H1 (cell line): ENCODE data around the gene PRSS23. TPM values are rescaled to one million over a fixed set of nuclear protein-coding genes. Genes with fewer than 3 reads are reported as not detected.
A peak's percentile ranks its signal among the peaks of the same experiment; 100 is the strongest.

Experiments
- CTCF ChIA-PET: fragments of 300-600 bp; sonication (Branson Sonifier 250); formaldehyde crosslinking; loops from one replicate; lab custom pipeline; 2021; ENCODE audit not compliant: partially characterized antibody; lab: Charles Lee
- POLR2A ChIA-PET: fragments of 300-600 bp; sonication (Branson Sonifier 250); formaldehyde crosslinking; loops from one replicate; lab custom pipeline; 2021; ENCODE audit warnings: inconsistent platforms; ENCODE audit not compliant: partially characterized antibody; lab: Charles Lee
- DNase-seq, 2 experiments: peaks; one replicate each; pipeline versions ENCODE4 v3.0.0 to v3.0.0-alpha.2; 2010 to 2022; ENCODE audit warnings: low spot score in 2 of 2, low read depth in 1 of 2, mixed read lengths in 1 of 2
- FAIRE-seq: peaks from 2 replicates; lab custom pipeline; 2011; peaks lifted over from hg19 to GRCh38; lab: Jason Lieb, UNC
- H2AFZ ChIP-seq: 2 replicates; pipeline ENCODE4 v1.8.1; 2012; ENCODE audit warnings: low read length, inconsistent platforms
- H2AK5ac ChIP-seq: 2 replicates; pipeline ENCODE4 v1.6.1; 2013; ENCODE audit warnings: low read depth, low read length
- H2BK120ac ChIP-seq: replicated peaks from 2 replicates; pipeline ENCODE3; 2013; ENCODE audit warnings: low read depth, low read length, inconsistent platforms
- H2BK12ac ChIP-seq: 2 replicates; pipeline ENCODE4 v1.6.1; 2013; ENCODE audit warnings: low read depth, low read length
- H2BK15ac ChIP-seq: 2 replicates; pipeline ENCODE4 v1.6.1; 2013; ENCODE audit warnings: low read length
- H2BK20ac ChIP-seq: 2 replicates; pipeline ENCODE4 v1.6.1; 2013; ENCODE audit warnings: low read length
- H2BK5ac ChIP-seq: 2 replicates; pipeline ENCODE4 v1.6.1; 2013; ENCODE audit warnings: low read depth, low read length
- H3K14ac ChIP-seq: 2 replicates; pipeline ENCODE4 v1.6.1; 2013; ENCODE audit warnings: inconsistent platforms; ENCODE audit not compliant: insufficient read length
- H3K18ac ChIP-seq: 2 replicates; pipeline ENCODE4 v1.6.1; 2013; ENCODE audit warnings: low read length; ENCODE audit errors: extremely low read depth
- H3K23ac ChIP-seq: 2 replicates; pipeline ENCODE4 v1.6.1; 2013; ENCODE audit warnings: inconsistent platforms; ENCODE audit not compliant: insufficient read length
- H3K23me2 ChIP-seq: 2 replicates; pipeline ENCODE4 v1.6.1; 2013; ENCODE audit warnings: low read depth, low read length
- H3K27ac ChIP-seq: 2 replicates; pipeline ENCODE4 v1.6.1; 2011; ENCODE audit warnings: low read depth, low read length, inconsistent platforms
- H3K27me3 ChIP-seq, 4 experiments: replicated peaks in 1 of 4; 1 replicate in 1 of 4; 2 replicates in 3 of 4; pipeline versions ENCODE4 v1.6.1 to v1.8.1; 2011 to 2013; ENCODE audit warnings: low read length in 3 of 4, mild to moderate bottlenecking in 3 of 4, inconsistent platforms in 2 of 4, mixed read lengths in 2 of 4, moderate library complexity in 1 of 4; ENCODE audit not compliant: control insufficient read depth in 3 of 4, insufficient read depth in 3 of 4; ENCODE audit errors: extremely low read depth in 1 of 4
- H3K36me3 ChIP-seq, 4 experiments: 2 replicates each; pipeline versions ENCODE4 v1.6.1 to v1.8.1; 2011 to 2013; ENCODE audit warnings: mild to moderate bottlenecking in 4 of 4, low read length in 3 of 4, moderate library complexity in 2 of 4, control low read depth in 1 of 4, inconsistent platforms in 1 of 4; ENCODE audit not compliant: insufficient read depth in 4 of 4, control insufficient read depth in 2 of 4
- H3K4ac ChIP-seq: replicated peaks from 2 replicates; pipeline ENCODE3; 2013; ENCODE audit warnings: low read length, low read depth, mixed read lengths, inconsistent platforms; ENCODE audit not compliant: insufficient read length
- H3K4me1 ChIP-seq, 4 experiments: replicated peaks in 1 of 4; 1 replicate in 1 of 4; 2 replicates in 3 of 4; pipeline versions ENCODE4 v1.6.1 to v1.8.1; 2011 to 2013; ENCODE audit warnings: low read length in 3 of 4, inconsistent platforms in 2 of 4, mixed read lengths in 1 of 4; ENCODE audit not compliant: insufficient read depth in 4 of 4, control insufficient read depth in 3 of 4
- H3K4me2 ChIP-seq, 2 experiments: 2 replicates each; pipeline versions ENCODE4 v1.6.1 to v1.8.1; 2011 to 2013; ENCODE audit warnings: low read depth in 2 of 2, low read length in 2 of 2, control low read depth in 1 of 2, inconsistent platforms in 1 of 2, mild to moderate bottlenecking in 1 of 2; ENCODE audit not compliant: insufficient read depth in 1 of 2
- H3K4me3 ChIP-seq, 4 experiments: fragments of 200-600, 300-600 bp in 1 of 4; sonication (generic), shearing (Covaris generic), sonication (Bioruptor Twin) in 1 of 4; 2 replicates each; pipeline versions ENCODE4 v1.5.1 to v1.8.1; 2011 to 2016; ENCODE audit warnings: low read length in 4 of 4, low read depth in 3 of 4, control low read depth in 2 of 4, inconsistent platforms in 2 of 4, mild to moderate bottlenecking in 2 of 4, mixed read lengths in 1 of 4, moderate library complexity in 1 of 4; ENCODE audit not compliant: insufficient read depth in 2 of 4; ENCODE audit errors: extremely low read depth in 1 of 4
- H3K56ac ChIP-seq: replicated peaks from 2 replicates; pipeline ENCODE3; 2013; ENCODE audit warnings: low read depth, mild to moderate bottlenecking, mixed read lengths, low read length, inconsistent platforms; ENCODE audit not compliant: insufficient read length
- H3K79me1 ChIP-seq: 2 replicates; pipeline ENCODE4 v1.6.1; 2013; ENCODE audit warnings: low read depth, low read length, control low read depth
- H3K79me2 ChIP-seq, 2 experiments: 2 replicates each; pipeline versions ENCODE4 v1.6.1 to v1.8.1; 2012 to 2013; ENCODE audit warnings: low read length in 2 of 2, mild to moderate bottlenecking in 2 of 2, inconsistent platforms in 1 of 2; ENCODE audit not compliant: insufficient read depth in 2 of 2, control insufficient read depth in 1 of 2
- H3K9ac ChIP-seq, 4 experiments: replicated peaks in 1 of 4; 1 replicate in 1 of 4; 2 replicates in 3 of 4; pipeline versions ENCODE4 v1.6.1 to v1.8.1; 2011 to 2013; ENCODE audit warnings: low read depth in 3 of 4, low read length in 3 of 4, control low read depth in 2 of 4, mild to moderate bottlenecking in 2 of 4, moderate library complexity in 2 of 4, inconsistent platforms in 1 of 4; ENCODE audit errors: extremely low read depth in 1 of 4
- H3K9me3 ChIP-seq, 2 experiments: 2 replicates each; pipeline versions ENCODE4 v1.6.1 to v1.8.1; 2012 to 2013; ENCODE audit warnings: mild to moderate bottlenecking in 2 of 2, moderate library complexity in 2 of 2, control low read depth in 1 of 2, inconsistent platforms in 1 of 2, low read depth in 1 of 2, low read length in 1 of 2, mixed read lengths in 1 of 2; ENCODE audit not compliant: insufficient read depth in 2 of 2
- H4K20me1 ChIP-seq, 2 experiments: replicated peaks in 1 of 2; 2 replicates each; pipeline versions ENCODE3 to v1.8.1; 2011 to 2013; ENCODE audit warnings: inconsistent platforms in 2 of 2, low read length in 2 of 2, mild to moderate bottlenecking in 1 of 2; ENCODE audit not compliant: insufficient read depth in 2 of 2, control insufficient read depth in 1 of 2
- H4K5ac ChIP-seq: 2 replicates; pipeline ENCODE4 v1.6.1; 2013; ENCODE audit warnings: low read length, low read depth, mixed read lengths, inconsistent platforms; ENCODE audit not compliant: insufficient read length
- H4K8ac ChIP-seq: 2 replicates; pipeline ENCODE4 v1.8.0; 2013; ENCODE audit warnings: mild to moderate bottlenecking, moderate library complexity, low read length, inconsistent platforms; ENCODE audit not compliant: insufficient read depth; ENCODE audit errors: extremely low read depth
- H4K91ac ChIP-seq: replicated peaks from 2 replicates; pipeline ENCODE3; 2013; ENCODE audit warnings: low read length, mixed read lengths, inconsistent platforms; ENCODE audit not compliant: insufficient read length
- BACH1 ChIP-seq: IDR thresholded peaks from 2 replicates; pipeline ENCODE4 v1.6.1; 2012; ENCODE audit warnings: low read length, improper control_type of control experiment
- HDAC6 ChIP-seq: IDR thresholded peaks from one replicate; pipeline ENCODE4 v1.7.1; 2012; ENCODE audit warnings: low read depth, mild to moderate bottlenecking, inconsistent platforms, low read length, moderate library complexity
- MAFK ChIP-seq: IDR thresholded peaks from 2 replicates; pipeline ENCODE4 v1.6.1; 2012; ENCODE audit warnings: low read depth, mild to moderate bottlenecking, improper control_type of control experiment, low read length
- WGBS, 2 experiments: shearing (Covaris generic) in 1 of 2; methylation state at CpG; one replicate each; pipeline versions ENCODE4 v1.1.6 to v1.1.7; 2013 to 2015; ENCODE audit warnings: low lambda C conversion rate in 2 of 2, mixed read lengths in 2 of 2, inconsistent platforms in 1 of 2, low coverage in 1 of 2, missing lambda C conversion rate in 1 of 2; ENCODE audit not compliant: insufficient replicate concordance in 2 of 2, insufficient coverage in 1 of 2, insufficient read length in 1 of 2; ENCODE audit errors: extremely low coverage in 1 of 2, missing lambda C conversion rate in 1 of 2; 5-methylcytosine and 5-hydroxymethylcytosine counted together
- polyA plus RNA-seq, 7 experiments: library from polyadenylated mRNA; depleted of rRNA in 3 of 7; stranded (reverse) in 5 of 7; unstranded in 2 of 7; fragments of >200 nt in 5 of 7; fragments of 200-250 nt in 2 of 7; gene quantifications; 1 replicate in 5 of 7; 2 replicates in 1 of 7; 4 replicates in 1 of 7; pipeline versions ENCODE4 v1.2.1 to v1.2.3, GENCODE V29; 2011 to 2013; ENCODE audit warnings: missing spikeins in 2 of 7, mixed read lengths in 2 of 7
- total RNA-seq: library from RNA; stranded (reverse); fragmentation: NEBNext Ultra II Directional; extraction: Animal tissue kit (Norgen Biotek cat#: 25700); gene quantifications from 2 replicates; pipeline ENCODE4 v1.2.1, GENCODE V29; 2021

Gene PRSS23
- total and polyA plus RNA-seq, 2 of the 8 experiments (the other 6 are each of a cell fraction or from before 2014, with no cell fraction given): 4.4 to 5.6 TPM

DNA sequence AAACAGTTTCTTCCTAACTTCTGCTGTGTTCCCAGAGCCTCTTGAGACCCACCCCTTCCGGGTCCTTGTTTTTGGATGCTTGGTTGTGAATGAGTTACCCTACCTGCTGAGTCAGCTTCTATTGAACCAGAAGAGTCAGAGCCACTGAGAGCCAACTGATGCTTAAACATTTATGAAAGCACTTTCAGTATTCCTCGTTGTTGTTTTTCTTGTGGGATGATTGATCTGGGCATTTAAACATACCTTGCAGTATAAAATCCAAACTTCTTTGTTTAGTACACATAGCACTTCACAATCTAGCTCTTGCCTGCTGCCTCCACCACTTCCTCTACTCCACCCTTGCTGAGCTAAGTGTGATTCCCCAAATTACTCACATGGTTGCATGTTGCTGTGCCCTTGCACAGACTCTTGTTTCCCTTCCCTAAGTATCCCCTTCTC lies 5.5 kb downstream of the PRSS23 start:
- H3K4me1 ChIP-seq: peaks cover 0 to 8% (median 6%) of the 10 kb centered on the region in 4 experiments; a peak in 5 of 7 replicates
- H3K18ac ChIP-seq: no peak overlapping the region
- H3K27me3 ChIP-seq: peaks cover 0 to 11% (median 5%) of the 10 kb centered on the region in 4 experiments; a peak in 3 of 7 replicates
- no peak overlapping the region for H3K4ac ChIP-seq
- no peak overlapping the region for H2BK15ac ChIP-seq
- no peak overlapping the region for H3K23ac ChIP-seq
- H4K8ac ChIP-seq: no peak overlapping the region
- no peaks in the 10 kb centered on the region for H4K20me1 ChIP-seq
- H2AK5ac ChIP-seq: no peak overlapping the region
- H3K4me3 ChIP-seq: no peak overlapping the region
- no peak overlapping the region for H2AFZ ChIP-seq
- H2BK120ac ChIP-seq: no peak overlapping the region
- no peak overlapping the region for H3K4me2 ChIP-seq
- no peak overlapping the region for H2BK5ac ChIP-seq
- 80% methylated on average over 2 of the region's 2 CpGs; no CpG with 5 or more reads in 1 of the 2 experiments for WGBS, 2 experiments
- no peak for DNase-seq
- no peak overlapping the region for H2BK12ac ChIP-seq
- H3K36me3 ChIP-seq: no peaks in the 10 kb centered on the region
- no peaks in the 10 kb centered on the region for H3K79me2 ChIP-seq
- no peak overlapping the region for H4K5ac ChIP-seq
- H3K79me1 ChIP-seq: no peaks in the 10 kb centered on the region
- ChIA-PET CTCF (interaction anchor here (1.2 to 1.6 kb wide), 5 partner anchors 27 to 445 kb away, joined by 3 to 10 read pairs (median 4); no protein-coding TSS in a partner anchor), POLR2A (no interaction called here)
- H3K23me2 ChIP-seq: peaks cover under 1% of the 10 kb centered on the region; the same call in 1 of the 2 replicates
- H2BK20ac ChIP-seq: no peak overlapping the region
- H3K14ac ChIP-seq: no peak overlapping the region
- no peaks in the 10 kb centered on the region for H3K9me3 ChIP-seq
- FAIRE-seq: no peak
- no peak overlapping the region for H4K91ac ChIP-seq
- TF ChIP-seq HDAC6 (no peak), BACH1 (peak; percentile 6; the same call in 1 of the 2 replicates), MAFK (peak; percentile 74)
- no peak overlapping the region for H3K9ac ChIP-seq
- no peak overlapping the region for H3K56ac ChIP-seq
- H3K27ac ChIP-seq: no peak overlapping the region
